ENCODE data around the gene LRRC36. TPM values are rescaled to one million over a fixed set of nuclear protein-coding genes. Genes with fewer than 3 reads are reported as not detected.

The LRRC36 gene
- total RNA-seq, 3 donors from 2014 or later (not counting 1 experiment from before 2014, with no cell fraction given): not detected

DNA sequence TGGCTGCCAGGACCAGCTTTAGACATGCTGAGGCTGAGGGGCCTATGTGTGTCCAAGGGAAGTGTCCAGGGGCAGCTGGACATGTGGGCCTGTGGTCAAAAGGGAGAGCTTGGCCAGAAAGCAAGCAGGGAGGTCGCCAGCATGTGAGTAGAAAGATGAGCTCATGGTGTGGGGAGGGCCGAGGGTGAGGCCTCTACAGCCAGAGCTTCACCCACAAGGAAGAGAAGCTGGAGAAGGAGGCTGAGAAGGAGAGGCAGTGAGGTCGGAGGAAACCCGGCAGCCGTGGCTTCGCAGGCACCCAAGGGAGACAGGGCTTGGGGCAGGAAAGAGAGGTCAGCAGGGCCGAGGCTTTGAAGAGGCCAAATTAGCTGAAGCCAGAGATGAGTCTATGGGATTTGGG is 100.3 kb downstream of the LRRC36 start:
- H3K9me3 ChIP-seq (ENCODE audit: control insufficient read depth, insufficient read depth, low read length): no peaks in the 10 kb centered on the region
- no peak overlapping the region for H3K4me3 ChIP-seq (ENCODE audit: low read length)
- no peak for DNase-seq
- H3K4me1 Mint-ChIP-seq: peaks cover 5% of the 10 kb centered on the region in 2 donors
- peaks cover 13% of the 10 kb centered on the region for H3K4me1 ChIP-seq (ENCODE audit: control insufficient read depth, insufficient read depth, low read length)
- ATAC-seq: no peak
- H3K36me3 Mint-ChIP-seq: no peaks in the 10 kb centered on the region
- H3K27me3 Mint-ChIP-seq (ENCODE audit: low read depth in 2 of 2): peaks cover 35 to 37% of the 10 kb centered on the region in 2 donors
- intact Hi-C loops (cut with micrococcal nuclease): loop anchor here (5.0 kb wide), 1 partner anchor 40 kb away; no protein-coding TSS in a partner anchor
- H3K9me3 Mint-ChIP-seq: no peaks in the 10 kb centered on the region
- H3K27ac ChIP-seq (ENCODE audit: low read length): no peak overlapping the region
- H3K27me3 ChIP-seq (ENCODE audit: control insufficient read depth, insufficient read depth, low read length): peaks cover 31% of the 10 kb centered on the region
- no peaks in the 10 kb centered on the region for H3K36me3 ChIP-seq (ENCODE audit: control insufficient read depth, insufficient read depth, low read length)
- H3K4me3 Mint-ChIP-seq: no peak overlapping the region
- TF ChIP-seq, protein P1, sequence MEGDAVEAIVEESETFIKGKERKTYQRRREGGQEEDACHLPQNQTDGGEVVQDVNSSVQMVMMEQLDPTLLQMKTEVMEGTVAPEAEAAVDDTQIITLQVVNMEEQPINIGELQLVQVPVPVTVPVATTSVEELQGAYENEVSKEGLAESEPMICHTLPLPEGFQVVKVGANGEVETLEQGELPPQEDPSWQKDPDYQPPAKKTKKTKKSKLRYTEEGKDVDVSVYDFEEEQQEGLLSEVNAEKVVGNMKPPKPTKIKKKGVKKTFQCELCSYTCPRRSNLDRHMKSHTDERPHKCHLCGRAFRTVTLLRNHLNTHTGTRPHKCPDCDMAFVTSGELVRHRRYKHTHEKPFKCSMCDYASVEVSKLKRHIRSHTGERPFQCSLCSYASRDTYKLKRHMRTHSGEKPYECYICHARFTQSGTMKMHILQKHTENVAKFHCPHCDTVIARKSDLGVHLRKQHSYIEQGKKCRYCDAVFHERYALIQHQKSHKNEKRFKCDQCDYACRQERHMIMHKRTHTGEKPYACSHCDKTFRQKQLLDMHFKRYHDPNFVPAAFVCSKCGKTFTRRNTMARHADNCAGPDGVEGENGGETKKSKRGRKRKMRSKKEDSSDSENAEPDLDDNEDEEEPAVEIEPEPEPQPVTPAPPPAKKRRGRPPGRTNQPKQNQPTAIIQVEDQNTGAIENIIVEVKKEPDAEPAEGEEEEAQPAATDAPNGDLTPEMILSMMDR (IDR thresholded peaks at IDR 0.05): no peak
- WGBS (ENCODE audit: insufficient coverage): 81% methylated on average over 7 of the region's 7 CpGs
- no peak overlapping the region for H3K27ac Mint-ChIP-seq

GRCh38 chr16:67428146-67428731 is 101.6 kb downstream of the LRRC36 start:
- no peak overlapping the region for H3K4me3 Mint-ChIP-seq
- peaks cover 32% of the 10 kb centered on the region for H3K27me3 ChIP-seq (ENCODE audit: control insufficient read depth, insufficient read depth, low read length)

DNA sequence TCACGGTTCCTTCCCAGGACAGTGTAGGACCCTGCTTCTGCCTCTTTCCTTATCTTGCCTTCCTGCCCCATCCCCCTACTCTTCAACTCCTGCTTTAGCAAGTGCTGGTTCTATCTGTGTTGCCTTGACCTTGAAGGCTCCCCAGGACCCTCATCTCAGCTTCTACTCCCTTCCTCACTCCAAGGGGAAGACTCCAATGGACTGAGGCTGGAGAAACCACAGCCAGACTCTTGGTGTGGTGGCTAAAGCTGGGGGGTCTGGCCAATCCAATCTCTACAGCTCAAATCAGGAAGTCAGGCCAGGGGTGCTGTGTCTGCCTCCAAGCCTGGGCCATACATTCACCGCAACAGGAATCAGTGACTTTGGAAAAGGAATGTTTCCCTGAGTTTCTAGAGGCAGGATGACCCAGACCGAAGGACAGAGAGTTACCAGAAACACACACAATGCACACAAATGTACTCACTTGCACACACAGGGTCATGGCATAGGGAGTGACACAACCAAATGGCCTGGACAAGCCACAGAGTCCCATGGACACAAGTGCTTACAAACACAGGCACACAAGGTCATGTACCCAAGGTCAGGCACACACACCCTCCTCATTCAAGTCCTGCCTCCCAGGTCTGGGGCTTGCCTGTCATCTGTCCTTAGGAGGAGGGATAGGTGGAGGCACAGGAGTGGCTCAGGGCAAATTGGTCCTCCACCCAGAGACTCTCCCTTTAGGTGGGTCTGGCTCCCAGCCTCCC is 102.6 kb downstream of the LRRC36 start:
- Mint-ChIP-seq H3K27ac (no peak overlapping the region), H3K36me3 (no peaks in the 10 kb centered on the region), H3K4me1 (peaks cover 5% of the 10 kb centered on the region in 2 donors), H3K9me3 (no peaks in the 10 kb centered on the region), H3K4me3 (peak overlapping the region; percentile 37), H3K27me3 (ENCODE audit: low read depth in 2 of 2) (peaks cover 21 to 40% of the 10 kb centered on the region in 2 donors)
- peaks cover 32% of the 10 kb centered on the region for H3K27me3 ChIP-seq (ENCODE audit: control insufficient read depth, insufficient read depth, low read length)
- no peak overlapping the region for H3K4me3 ChIP-seq (ENCODE audit: low read length)
- DNase-seq: no peak
- intact Hi-C loops (cut with micrococcal nuclease): loop anchor here (5.0 kb wide), 1 partner anchor 38 kb away; no protein-coding TSS in a partner anchor
- no peak for ATAC-seq
- no peaks in the 10 kb centered on the region for H3K36me3 ChIP-seq (ENCODE audit: control insufficient read depth, insufficient read depth, low read length)
- TF ChIP-seq, protein P1 (IDR thresholded peaks at IDR 0.05): no peak
- 83% methylated on average over 3 of the region's 3 CpGs for WGBS (ENCODE audit: insufficient coverage)
- H3K9me3 ChIP-seq (ENCODE audit: control insufficient read depth, insufficient read depth, low read length): no peaks in the 10 kb centered on the region
- no peak overlapping the region for H3K27ac ChIP-seq (ENCODE audit: low read length)
- peaks cover 13% of the 10 kb centered on the region for H3K4me1 ChIP-seq (ENCODE audit: control insufficient read depth, insufficient read depth, low read length)

More at GRCh38 chr16:67428146-67428731, 101.6 kb downstream of the LRRC36 start:
- H3K36me3 ChIP-seq (ENCODE audit: control insufficient read depth, insufficient read depth, low read length): no peaks in the 10 kb centered on the region
- peaks cover 13% of the 10 kb centered on the region for H3K4me1 ChIP-seq (ENCODE audit: control insufficient read depth, insufficient read depth, low read length)
- DNase-seq: peak; percentile 45 to 68
- TF ChIP-seq, protein P1 (IDR thresholded peaks at IDR 0.05): peak; percentile 59
- intact Hi-C loops (cut with micrococcal nuclease): loop anchor here (5.0 kb wide), 1 partner anchor 39 kb away; no protein-coding TSS in a partner anchor
- no peak overlapping the region for H3K4me3 ChIP-seq (ENCODE audit: low read length)
- ATAC-seq: peak; percentile 64 to 78 (median 68)
- H3K9me3 Mint-ChIP-seq: no peaks in the 10 kb centered on the region
- no peak overlapping the region for H3K27ac ChIP-seq (ENCODE audit: low read length)
- H3K27ac Mint-ChIP-seq: no peak overlapping the region
- no peaks in the 10 kb centered on the region for H3K9me3 ChIP-seq (ENCODE audit: control insufficient read depth, insufficient read depth, low read length)
- peaks cover 5% of the 10 kb centered on the region in 2 donors for H3K4me1 Mint-ChIP-seq
- WGBS (ENCODE audit: insufficient coverage): 21% methylated on average over 11 of the region's 11 CpGs
- peaks cover 28 to 40% of the 10 kb centered on the region in 2 donors for H3K27me3 Mint-ChIP-seq (ENCODE audit: low read depth in 2 of 2)
- no peaks in the 10 kb centered on the region for H3K36me3 Mint-ChIP-seq
